ENCODE data around the gene RPL13A. TPM values are rescaled to one million over a fixed set of nuclear protein-coding genes. Genes with fewer than 3 reads are reported as not detected.

The RPL13A gene
- total RNA-seq, 1 experiment from 2014 or later, result 1,196 TPM

DNA sequence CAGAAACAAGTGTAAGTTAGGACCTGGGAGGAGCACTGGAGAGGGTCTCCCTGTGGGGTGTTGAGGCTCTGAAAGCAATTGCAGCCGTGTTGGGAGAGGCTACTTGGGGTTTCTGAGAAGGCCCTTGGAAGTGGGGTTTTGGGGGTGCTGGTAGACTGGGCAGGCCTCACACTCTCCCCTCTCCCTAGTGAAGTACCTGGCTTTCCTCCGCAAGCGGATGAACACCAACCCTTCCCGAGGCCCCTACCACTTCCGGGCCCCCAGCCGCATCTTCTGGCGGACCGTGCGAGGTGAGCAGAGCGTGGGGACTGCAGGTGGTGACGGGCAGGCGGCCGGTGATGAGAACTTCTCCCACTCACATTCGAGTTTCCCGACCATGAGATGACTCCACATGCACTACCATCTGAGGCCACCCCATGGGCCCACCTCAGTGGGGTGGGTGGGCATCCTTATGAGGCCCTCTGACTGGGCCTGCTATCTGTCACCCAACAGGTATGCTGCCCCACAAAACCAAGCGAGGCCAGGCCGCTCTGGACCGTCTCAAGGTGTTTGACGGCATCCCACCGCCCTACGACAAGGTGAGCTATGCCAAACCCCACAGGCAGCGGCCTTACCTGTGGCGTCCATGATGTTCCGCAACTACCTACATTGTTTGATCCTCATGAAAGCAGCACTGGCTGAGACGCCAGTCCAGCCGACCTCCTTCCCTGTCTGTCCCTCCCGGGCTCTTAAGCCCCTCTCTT, 3.0 kb downstream of the RPL13A start:
- no peaks in the 10 kb centered on the region for H3K27me3 ChIP-seq (ENCODE audit: control insufficient read depth, insufficient read depth, low read length)
- no peak for ATAC-seq
- H3K4me3 ChIP-seq (ENCODE audit: low read depth in 2 of 2, low read length in 2 of 2), result peak overlapping the region; percentile 83 to 90
- in situ Hi-C loops (cut with HindIII; ENCODE audit: low pct_unique_long_range_greater_than_20kb, low sequenced_read_pairs) (no loop called here), intact Hi-C loops (cut with micrococcal nuclease; ENCODE audit: unreplicated experiment) (no loop called here)
- no peaks in the 10 kb centered on the region for H3K9me3 ChIP-seq (ENCODE audit: control insufficient read depth, insufficient read depth, low read depth, low read length)
- ChIA-PET POLR2A (no interaction called here), CTCF (no interaction called here)
- no TSS peak for BruUV-seq (replicated peaks)
- TF ChIP-seq TCF7L2 (IDR thresholded peaks at IDR 0.05; ENCODE audit: low read depth, low read length) (no peak), SIN3A (IDR thresholded peaks at IDR 0.05; ENCODE audit: borderline replicate concordance, insufficient read depth, low read depth, low read length) (no peak), POLR2AphosphoS5 (IDR thresholded peaks at IDR 0.05; ENCODE audit: low read depth, low read length) (no peak)
- TF ChIP-seq, protein P1, sequence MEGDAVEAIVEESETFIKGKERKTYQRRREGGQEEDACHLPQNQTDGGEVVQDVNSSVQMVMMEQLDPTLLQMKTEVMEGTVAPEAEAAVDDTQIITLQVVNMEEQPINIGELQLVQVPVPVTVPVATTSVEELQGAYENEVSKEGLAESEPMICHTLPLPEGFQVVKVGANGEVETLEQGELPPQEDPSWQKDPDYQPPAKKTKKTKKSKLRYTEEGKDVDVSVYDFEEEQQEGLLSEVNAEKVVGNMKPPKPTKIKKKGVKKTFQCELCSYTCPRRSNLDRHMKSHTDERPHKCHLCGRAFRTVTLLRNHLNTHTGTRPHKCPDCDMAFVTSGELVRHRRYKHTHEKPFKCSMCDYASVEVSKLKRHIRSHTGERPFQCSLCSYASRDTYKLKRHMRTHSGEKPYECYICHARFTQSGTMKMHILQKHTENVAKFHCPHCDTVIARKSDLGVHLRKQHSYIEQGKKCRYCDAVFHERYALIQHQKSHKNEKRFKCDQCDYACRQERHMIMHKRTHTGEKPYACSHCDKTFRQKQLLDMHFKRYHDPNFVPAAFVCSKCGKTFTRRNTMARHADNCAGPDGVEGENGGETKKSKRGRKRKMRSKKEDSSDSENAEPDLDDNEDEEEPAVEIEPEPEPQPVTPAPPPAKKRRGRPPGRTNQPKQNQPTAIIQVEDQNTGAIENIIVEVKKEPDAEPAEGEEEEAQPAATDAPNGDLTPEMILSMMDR (IDR thresholded peaks at IDR 0.05), result no peak
- TF ChIP-seq, protein P2, sequence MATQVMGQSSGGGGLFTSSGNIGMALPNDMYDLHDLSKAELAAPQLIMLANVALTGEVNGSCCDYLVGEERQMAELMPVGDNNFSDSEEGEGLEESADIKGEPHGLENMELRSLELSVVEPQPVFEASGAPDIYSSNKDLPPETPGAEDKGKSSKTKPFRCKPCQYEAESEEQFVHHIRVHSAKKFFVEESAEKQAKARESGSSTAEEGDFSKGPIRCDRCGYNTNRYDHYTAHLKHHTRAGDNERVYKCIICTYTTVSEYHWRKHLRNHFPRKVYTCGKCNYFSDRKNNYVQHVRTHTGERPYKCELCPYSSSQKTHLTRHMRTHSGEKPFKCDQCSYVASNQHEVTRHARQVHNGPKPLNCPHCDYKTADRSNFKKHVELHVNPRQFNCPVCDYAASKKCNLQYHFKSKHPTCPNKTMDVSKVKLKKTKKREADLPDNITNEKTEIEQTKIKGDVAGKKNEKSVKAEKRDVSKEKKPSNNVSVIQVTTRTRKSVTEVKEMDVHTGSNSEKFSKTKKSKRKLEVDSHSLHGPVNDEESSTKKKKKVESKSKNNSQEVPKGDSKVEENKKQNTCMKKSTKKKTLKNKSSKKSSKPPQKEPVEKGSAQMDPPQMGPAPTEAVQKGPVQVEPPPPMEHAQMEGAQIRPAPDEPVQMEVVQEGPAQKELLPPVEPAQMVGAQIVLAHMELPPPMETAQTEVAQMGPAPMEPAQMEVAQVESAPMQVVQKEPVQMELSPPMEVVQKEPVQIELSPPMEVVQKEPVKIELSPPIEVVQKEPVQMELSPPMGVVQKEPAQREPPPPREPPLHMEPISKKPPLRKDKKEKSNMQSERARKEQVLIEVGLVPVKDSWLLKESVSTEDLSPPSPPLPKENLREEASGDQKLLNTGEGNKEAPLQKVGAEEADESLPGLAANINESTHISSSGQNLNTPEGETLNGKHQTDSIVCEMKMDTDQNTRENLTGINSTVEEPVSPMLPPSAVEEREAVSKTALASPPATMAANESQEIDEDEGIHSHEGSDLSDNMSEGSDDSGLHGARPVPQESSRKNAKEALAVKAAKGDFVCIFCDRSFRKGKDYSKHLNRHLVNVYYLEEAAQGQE (IDR thresholded peaks at IDR 0.05; ENCODE audit: insufficient read depth in 1 of 2, low read depth in 2 of 2, low read length in 1 of 2), result no peak
- peaks cover 32% of the 10 kb centered on the region for H3K36me3 ChIP-seq (ENCODE audit: control insufficient read depth, insufficient read depth, low read length)
- DNase-seq (ENCODE audit: low read depth, low spot score), result no peak
- H3K27ac ChIP-seq (ENCODE audit: low read length), result peak overlapping the region; percentile 97
- peaks cover 13% of the 10 kb centered on the region for H3K4me1 ChIP-seq (ENCODE audit: control insufficient read depth, insufficient read depth, low read length)

DNA sequence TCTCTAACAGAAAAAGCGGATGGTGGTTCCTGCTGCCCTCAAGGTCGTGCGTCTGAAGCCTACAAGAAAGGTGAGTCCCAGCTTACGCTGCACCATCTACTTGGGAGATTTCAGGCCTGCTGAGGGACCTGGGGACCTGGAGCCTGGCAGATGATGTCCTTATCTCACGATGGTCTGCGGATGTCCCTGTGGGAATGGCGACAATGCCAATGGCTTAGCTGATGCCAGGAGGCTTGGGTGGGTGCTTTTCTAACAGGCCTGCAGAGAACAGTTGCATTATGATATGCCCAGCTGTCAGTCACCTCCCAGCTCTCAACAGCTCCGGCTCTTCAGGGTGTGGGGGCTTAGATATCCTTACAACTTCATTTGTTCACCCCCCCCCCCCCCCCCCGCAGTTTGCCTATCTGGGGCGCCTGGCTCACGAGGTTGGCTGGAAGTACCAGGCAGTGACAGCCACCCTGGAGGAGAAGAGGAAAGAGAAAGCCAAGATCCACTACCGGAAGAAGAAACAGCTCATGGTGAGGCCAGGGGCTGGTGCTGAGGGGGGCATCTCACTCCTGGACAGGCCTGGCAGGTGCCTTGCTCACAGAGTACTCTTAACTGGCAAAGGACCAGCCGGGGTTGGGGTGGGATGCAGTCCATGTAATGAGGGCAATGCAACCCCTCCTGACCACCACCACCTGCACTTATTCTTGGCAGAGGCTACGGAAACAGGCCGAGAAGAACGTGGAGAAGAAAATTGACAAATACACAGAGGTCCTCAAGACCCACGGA, 3.8 kb downstream of the RPL13A start:
- Histone ChIP-seq H3K27ac (ENCODE audit: low read length) (peak overlapping the region; percentile 97; the same call in 1 of the 2 replicates), H3K27me3 (ENCODE audit: control insufficient read depth, insufficient read depth, low read length) (no peaks in the 10 kb centered on the region), H3K4me3 (ENCODE audit: low read depth in 2 of 2, low read length in 2 of 2) (no peak overlapping the region), H3K4me1 (ENCODE audit: control insufficient read depth, insufficient read depth, low read length) (peaks cover 13% of the 10 kb centered on the region), H3K9me3 (ENCODE audit: control insufficient read depth, insufficient read depth, low read depth, low read length) (no peaks in the 10 kb centered on the region), H3K36me3 (ENCODE audit: control insufficient read depth, insufficient read depth, low read length) (peaks cover 32% of the 10 kb centered on the region)
- TF ChIP-seq POLR2AphosphoS5 (IDR thresholded peaks at IDR 0.05; ENCODE audit: low read depth, low read length) (no peak; the same call in 1 of the 2 replicates), SIN3A (IDR thresholded peaks at IDR 0.05; ENCODE audit: borderline replicate concordance, insufficient read depth, low read depth, low read length) (no peak), TCF7L2 (IDR thresholded peaks at IDR 0.05; ENCODE audit: low read depth, low read length) (no peak)
- TF ChIP-seq, protein P1 (IDR thresholded peaks at IDR 0.05), result no peak
- TF ChIP-seq, protein P2 (IDR thresholded peaks at IDR 0.05; ENCODE audit: insufficient read depth in 1 of 2, low read depth in 2 of 2, low read length in 1 of 2), result no peak
- BruUV-seq (replicated peaks), result no TSS peak
- in situ Hi-C loops (cut with HindIII; ENCODE audit: low pct_unique_long_range_greater_than_20kb, low sequenced_read_pairs), result no loop called here
- POLR2A ChIA-PET, result no interaction called here
- CTCF ChIA-PET, result no interaction called here
- ATAC-seq (no peak), DNase-seq (ENCODE audit: low read depth, low spot score) (no peak)
- intact Hi-C loops (cut with micrococcal nuclease; ENCODE audit: unreplicated experiment), result no loop called here
